CD4-positive, alpha-beta T cell treated with Interleukin-15 for 4 hours (primary cell): ENCODE results near the gene INCENP.

Experiments used
- DNase-seq: peaks from one replicate; pipeline ENCODE4 v3.0.0-alpha.2; 2020; ENCODE audit warnings: low spot score

INCENP gene

DNA sequence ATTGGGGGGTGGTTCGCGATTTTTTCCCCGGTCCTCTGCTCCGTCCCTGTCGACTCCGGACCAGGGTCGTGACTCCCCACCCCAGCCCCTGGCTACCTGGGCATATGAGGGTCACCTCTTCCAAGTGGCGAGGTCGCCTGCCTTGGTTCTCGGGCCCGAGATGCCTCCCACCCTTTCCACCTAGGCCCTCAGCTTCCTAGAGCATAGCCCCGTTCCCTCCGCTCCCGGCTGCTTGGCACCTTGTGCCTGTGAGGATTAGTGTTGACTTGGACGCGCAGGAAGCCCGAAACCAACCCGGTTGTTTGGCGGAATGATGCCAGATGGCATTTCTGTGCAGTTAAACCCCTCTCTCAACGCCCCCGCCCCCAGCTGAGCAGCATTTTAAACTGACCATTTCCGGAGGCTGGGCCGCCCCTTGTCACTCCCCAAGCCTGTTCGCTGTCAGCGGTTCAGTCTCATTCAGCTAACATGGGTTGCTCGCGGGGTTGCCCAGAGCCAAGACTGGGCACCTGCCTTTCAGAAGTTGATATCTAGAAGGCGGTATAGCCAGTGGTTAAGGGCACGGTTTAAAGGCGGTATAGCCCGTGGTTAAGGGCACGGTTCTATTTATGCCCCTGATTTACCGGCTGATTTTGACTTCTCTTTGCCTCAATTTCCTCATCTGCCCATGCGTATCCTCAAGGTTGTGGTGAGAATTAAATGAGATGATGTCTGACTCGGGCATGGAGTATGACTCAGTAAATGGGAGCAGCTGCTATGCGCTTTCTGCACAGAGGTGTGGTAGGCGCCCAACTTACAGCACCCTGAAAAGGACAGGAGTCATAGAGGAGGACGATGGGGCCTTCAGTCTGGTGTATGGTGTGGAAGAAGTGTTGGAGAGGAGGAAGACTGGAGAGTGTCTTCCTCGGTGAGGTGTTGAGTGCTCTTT is 639 bp downstream of the INCENP start:
- DNase-seq, result peak; percentile 19

DNA sequence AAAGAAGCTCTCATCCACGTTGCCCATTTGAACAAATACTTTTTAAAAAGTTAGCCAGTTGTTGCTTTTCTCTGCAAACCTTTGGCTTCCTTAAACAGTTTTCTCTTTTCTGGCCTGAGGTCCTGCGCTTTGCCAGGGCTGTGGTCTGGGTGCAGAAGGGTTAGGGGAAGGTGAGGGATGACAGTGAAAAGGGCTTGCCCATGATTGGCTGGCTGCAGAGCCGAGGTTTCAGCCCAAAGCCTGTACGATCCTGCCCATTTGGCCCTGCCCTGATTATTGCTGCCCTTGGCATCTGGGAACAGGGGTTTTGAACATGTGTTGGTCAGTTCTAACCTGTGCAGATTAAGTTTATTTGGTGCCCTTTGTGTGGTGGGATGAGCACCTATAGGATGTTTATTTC is 1.5 kb downstream of the INCENP start:
- no peak for DNase-seq

DNA sequence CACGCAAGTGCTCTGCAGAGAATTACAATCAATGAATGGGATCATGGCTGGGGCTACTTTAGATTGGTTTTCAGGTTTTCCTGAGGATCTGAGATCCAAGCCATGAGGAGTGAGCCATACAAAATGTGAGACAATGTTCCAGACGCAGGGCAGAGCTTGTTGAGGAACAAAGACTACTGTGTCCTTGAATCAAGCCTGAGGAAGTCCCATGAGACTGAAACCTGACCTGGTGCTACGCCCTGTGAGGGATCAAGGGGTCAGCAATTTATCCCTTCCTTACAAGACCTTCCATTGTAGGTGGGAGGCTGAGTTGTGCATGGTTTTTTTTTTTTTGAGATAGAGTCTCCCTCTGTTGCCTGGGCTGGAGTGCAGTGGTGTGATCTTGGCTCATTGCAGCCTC is 2.1 kb downstream of the INCENP start:
- no peak for DNase-seq

DNA sequence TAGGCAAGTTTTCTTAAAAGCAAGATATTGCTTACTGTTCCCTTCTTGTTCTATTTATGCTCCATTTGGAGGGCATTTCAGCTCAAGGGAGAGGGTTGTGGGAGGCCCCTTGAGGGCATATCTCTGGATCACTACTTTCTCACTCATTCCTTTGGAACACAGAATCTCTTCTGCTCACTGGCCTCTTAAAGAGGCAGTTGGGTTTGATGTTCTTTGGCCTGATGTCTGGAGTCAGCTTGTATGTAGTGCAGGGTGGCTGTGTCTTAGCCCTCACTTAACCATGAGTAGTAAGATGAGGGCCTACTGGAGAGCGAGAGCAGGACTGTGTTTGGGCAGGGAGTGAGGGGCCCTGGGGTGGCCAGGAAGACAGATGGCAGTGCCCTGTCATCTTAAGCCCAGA is 3.6 kb downstream of the INCENP start:
- no peak for DNase-seq

DNA sequence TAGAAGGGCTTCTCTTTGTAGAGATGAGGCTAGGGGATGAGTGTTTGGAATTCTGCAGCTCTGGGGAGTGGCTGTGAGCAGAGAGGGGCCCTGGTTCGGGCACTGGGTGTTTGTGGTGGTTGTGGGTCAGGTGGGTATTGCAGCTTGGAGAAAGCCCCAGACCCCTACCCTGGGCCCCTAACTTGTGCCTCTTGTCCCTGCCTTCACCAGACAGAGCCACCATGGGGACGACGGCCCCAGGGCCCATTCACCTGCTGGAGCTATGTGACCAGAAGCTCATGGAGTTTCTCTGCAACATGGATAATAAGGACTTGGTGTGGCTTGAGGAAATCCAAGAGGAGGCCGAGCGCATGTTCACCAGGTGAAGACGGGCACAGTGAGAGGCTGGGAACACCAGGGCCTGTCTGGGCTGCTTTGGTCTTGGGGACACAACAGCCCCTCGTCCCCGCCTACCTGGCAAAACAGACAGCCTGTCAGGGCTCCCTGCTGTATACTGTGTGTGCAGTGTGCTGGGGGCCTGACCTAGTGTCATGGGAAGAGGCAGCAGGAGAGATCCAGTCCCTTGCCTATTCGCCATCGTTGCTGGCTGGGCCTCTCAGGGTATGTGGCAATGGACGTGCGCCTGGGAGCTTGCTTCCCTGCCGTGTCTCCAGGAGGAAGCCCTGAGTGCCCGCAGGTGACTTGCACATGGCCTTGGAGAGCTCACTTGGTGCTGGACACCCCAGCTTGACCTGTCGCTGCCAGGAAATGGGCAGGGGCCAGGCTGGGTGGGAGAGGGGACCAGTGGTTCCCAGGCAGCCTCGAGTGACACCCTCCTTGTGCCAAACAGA is 4.3 kb downstream of the INCENP start:
- no peak for DNase-seq

DNA sequence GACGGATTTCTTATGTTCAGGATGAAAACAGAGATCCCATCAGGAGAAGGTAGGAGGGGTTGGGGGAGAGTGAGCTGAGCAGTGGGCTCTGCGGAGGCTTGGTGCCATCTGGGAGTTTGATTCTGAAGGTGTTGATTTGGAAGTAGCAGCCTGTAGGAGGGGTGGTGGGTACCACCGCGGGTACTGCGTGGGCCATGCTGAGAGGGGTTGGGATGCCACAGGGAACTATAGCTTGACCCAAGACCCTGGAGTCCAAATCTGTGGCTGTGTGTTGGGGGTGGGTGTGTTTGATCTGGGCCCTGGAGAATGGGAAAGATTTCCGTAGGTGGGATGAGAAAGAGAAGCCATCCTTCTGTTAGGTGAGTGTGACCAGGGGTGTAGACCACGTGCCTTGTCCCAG is 5.0 kb downstream of the INCENP start:
- no peak for DNase-seq

DNA sequence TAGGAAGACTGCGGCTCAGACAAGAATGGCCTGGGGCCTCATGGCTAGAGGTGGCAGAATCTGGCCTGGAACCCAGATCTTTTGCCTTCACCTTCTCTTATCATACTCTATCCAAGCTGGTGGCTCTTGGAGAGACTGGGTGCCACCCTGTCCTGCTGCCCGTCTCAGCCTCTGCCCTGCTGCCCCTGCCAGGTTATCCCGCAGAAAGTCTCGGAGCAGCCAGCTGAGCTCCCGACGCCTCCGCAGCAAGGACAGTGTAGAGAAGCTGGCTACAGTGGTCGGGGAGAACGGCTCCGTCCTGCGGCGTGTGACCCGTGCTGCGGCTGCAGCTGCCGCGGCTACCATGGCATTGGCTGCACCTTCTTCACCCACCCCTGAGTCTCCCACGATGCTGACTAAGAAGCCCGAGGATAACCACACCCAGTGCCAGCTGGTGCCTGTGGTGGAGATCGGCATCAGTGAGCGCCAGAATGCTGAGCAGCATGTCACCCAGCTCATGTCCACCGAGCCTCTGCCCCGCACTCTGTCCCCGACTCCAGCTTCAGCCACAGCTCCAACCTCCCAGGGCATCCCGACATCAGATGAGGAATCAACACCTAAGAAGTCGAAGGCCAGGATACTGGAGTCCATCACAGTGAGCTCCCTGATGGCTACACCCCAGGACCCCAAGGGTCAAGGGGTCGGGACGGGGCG is 5.9 kb downstream of the INCENP start:
- DNase-seq, result no peak

DNA sequence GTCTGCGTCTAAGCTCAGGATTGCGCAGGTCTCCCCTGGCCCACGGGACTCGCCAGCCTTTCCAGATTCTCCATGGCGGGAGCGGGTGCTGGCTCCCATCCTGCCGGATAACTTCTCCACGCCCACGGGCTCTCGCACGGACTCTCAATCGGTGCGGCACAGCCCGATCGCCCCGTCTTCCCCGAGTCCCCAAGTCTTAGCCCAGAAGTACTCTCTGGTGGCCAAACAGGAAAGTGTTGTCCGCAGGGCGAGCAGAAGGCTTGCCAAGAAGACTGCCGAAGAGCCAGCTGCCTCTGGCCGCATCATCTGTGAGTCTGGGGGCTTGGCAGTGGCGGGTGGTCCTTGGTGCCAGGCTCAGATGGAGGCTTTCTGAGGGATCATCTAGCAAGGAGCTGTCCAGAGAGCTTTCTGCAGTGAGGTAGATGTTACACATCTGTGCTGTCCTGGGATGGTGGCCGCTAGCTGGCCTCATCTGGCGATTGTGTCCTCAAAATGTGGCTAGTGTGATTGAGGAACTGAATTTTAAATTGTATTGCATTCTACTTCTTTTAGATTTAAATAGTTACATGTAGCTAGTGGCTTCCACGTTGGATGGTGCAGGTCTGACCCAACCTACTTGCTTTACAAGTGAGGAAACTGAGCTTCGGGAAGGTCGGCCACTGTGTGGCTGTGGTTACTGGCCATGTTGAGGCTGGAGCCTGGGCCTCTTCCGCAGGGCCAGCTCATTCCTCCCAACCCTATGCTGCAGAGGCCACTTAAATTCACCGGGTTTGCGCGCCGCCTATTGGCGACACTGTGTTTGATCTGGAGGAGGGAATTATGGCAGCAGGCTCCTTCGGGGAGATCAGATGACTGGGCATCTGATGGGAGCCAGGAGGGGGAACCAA is 6.7 kb downstream of the INCENP start:
- DNase-seq, result no peak

DNA sequence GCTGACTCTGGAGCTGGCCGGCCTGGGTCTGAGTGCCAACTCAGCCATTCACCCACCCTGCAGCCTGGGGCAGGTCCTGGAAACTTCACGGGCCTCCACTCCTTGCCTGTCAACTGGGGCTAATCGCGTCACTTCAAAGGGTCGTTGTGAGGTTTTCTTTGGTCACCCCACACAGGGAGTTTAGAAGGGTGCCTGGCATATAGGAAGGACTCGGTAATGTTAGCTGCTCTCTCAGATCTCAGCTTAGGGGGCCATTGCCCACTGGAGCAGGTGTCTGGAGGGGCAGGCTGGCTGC is 7.3 kb downstream of the INCENP start:
- no peak for DNase-seq

DNA sequence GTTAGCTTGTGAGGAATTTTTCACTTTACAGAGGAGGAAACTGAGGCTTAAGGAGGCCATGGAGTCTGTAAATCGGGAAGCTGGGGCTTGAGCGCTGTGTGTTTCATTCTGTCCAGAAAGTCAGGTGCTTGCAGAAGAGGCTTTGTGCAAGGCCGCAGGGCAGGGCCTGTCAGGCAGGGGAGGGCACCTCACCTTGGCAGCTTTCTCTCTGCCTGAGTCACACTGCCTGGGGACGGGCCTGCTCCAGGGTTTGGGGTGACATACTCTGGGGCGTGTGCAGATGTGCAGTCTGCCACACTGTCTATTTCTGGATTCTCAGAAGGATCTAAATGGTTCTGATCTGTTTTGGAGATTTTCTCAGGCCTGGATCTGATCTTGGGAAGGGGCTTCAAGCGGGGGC is 8.4 kb downstream of the INCENP start:
- no peak for DNase-seq

DNA sequence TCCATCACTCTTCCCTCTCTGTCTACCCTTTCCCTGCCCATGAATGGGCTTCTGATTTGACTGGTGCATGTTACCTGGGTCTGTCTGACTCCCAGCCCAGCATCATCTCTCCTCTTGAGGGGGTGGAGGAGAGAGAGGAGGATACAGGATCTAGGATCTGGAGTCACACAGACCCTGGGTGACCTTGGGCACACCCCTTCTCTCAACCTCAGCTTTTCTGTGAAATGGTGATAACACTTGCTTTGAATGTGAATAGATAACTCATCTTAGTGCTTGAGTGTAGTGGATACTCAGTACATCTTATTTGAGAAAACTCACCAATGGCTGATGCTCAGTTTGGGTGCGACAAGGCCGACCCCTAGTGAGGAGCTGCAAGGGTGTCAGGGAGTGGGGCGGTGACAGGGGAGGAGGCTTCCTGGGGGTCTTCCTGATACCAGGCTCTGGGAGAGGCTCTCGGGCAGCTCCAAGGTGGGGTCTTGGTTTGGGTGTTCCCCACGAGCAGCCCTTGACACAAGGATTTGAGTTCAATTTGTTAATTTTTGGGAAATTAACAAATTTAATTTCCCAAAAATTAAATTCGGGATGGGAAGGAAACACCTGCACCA is 9.0 kb downstream of the INCENP start:
- no peak for DNase-seq

DNA sequence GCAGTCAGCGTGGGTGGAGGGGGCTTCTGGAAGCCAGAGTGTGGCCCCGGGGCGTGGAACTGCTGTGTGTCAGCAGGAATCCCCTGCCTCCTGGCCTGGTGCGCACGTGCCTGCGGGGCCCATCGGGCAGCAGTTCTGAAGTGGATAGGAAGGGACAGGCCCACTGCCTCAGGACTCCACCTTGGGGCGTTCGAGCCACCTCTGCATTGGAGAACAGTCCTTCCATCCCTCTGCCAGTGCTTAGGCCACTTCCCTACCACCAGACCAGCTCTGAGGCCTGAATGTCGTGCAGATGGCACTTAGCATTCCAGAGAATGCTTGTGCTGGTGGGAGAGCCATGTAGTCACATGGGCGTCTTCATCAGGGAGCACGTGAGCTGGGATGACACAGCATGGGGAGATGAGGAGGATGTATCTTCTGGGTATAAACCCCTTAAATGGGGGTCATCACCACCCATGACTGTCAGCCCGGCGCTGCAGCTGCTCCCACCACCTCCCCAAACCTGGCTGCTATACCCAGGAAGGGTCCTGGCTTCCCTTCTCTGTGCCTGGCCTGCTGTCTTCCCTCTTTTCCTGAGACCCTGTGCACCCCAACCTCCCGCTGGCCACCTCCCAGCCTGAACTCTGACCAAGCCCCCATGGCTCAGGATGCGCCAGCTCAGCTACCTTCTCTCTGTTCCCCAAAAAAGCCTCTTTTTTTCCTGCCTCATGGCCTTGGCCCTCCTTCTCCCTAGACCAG is 9.7 kb downstream of the INCENP start:
- no peak for DNase-seq

DNA sequence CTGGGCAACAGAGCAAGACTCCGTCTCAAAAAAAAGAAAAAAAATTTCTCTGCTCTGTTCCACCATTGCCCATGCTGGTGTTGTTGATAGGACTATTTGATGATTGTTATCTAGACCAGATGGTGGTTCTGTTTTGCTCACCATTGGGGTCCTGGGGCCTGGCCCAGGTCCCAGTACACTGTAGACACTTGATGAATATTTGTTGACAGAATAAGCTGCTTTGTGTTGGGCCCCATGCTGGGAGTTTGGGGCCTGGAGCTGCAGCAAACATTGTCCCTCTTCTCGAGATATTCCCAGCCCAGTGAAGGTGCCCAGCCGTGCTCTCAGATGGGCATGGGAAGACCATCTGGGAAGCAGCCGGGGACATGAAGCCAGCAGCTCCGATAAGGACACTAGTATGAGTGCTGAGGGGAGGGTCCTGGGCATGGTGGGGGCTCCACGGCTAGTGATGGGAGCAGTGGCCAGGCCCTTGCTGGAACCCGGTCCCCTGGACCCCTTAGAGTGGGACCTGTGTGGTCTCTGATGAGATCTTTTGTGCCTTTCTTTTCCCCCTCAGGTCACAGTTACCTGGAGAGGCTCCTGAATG is 13.6 kb downstream of the INCENP start:
- no peak for DNase-seq

DNA sequence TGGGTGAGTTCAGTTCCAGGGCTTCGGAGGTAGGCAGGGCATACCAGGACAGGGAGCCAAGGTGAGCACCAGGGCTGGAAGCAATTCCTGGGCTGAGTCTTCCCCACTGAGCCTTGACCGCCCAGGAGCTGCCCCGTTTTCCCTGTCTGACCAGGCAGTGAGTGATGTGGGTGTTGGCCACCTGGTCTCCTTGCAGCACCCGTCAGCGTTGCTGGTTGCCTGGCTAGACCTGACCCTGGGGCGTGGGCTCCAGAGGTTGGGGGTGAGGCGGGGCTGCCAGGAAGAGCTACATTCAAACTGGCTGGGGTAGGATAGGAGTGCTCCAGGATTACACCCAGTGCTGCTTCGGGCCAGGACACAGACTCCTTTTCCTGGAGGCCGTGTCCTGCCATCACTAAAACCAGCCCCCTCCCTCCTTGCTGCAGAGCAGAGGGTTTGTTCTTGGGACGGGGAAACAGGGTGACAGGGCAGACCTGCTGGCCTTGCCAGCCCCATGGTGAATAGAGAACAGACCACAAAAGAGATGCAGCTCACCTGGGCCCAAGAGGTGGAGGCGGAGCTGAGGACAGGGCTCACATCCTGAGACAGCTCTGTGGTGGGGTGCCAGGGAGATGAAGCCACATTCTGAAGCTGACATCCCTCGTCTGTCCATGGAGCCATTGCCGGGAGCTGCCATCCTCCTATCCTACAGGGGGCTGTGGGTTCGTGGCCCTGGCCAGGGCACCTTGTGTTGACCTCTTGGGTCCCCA is 14.2 kb downstream of the INCENP start:
- DNase-seq, result no peak

DNA sequence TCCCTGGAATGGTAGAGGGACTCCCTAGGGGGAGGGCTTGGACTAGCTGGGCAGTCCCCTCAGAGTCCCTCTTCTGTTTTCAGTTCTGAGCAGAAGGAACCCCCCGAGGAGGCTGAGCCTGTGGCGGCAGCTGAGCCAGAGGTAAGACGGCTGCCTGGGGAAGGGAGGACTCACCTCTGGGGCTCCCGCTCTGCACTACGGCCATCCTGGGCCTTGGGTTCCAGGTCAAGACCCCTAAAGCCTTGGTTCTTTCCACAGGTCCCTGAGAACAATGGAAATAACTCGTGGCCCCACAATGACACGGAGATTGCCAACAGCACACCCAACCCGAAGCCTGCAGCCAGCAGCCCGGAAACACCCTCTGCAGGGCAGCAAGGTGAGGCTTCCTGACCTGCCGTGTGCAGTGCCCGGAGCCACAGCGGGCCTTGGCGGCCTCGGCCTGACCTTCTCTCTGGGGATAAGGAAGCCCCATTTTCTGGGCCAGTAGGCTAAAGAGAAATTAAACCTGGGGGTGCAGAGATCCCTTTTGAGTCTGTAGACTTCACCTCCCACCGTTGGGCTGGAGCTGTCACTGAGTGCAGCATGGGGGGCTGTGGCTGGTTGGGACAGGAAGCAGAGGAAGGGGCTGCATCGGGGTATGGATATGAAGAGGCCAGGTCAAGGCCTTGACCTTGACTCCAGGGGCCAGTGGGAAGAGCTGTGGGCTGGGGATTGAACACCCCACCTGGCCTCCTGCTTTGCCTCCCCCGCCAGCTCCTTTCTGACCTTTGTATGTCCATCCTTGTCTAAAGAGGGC is 15.0 kb downstream of the INCENP start:
- DNase-seq, result no peak

DNA sequence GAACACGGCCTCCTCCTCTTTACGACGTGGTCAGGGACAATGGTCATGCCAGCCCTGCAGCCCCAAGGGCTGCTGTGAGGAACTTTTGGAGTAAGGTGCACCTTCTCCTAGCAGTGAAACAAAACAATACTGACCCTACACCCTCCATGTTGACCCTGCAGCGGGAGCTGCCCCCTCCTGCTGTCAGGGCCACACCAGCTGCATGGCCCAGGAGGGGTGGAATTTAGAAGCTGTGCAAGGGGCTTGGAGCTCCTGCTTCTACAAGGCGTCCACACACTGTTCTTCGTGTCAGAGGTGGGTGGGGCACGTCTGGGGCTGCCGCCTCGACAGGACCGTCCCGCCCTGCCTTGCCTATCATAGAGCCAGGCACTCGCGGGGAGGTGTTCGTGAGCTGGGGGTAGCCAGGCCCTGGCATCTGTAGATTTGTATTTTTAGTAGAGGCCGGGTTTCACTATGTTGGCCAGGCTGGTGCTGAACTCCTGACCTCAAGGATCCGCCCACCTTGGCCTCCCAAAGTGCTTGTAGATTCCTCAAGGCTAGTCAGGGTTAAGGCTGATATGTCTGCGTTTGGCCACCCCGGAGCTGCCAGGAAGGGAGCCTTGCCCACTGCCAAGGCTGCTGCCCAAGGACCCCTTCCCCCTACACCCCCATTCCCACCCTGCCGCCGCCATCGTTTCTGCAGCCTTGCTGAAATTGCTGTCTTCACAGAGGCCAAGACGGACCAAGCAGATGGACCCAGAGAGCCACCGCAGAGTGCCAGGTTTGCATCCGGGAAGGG is 15.9 kb downstream of the INCENP start:
- DNase-seq, result no peak

DNA sequence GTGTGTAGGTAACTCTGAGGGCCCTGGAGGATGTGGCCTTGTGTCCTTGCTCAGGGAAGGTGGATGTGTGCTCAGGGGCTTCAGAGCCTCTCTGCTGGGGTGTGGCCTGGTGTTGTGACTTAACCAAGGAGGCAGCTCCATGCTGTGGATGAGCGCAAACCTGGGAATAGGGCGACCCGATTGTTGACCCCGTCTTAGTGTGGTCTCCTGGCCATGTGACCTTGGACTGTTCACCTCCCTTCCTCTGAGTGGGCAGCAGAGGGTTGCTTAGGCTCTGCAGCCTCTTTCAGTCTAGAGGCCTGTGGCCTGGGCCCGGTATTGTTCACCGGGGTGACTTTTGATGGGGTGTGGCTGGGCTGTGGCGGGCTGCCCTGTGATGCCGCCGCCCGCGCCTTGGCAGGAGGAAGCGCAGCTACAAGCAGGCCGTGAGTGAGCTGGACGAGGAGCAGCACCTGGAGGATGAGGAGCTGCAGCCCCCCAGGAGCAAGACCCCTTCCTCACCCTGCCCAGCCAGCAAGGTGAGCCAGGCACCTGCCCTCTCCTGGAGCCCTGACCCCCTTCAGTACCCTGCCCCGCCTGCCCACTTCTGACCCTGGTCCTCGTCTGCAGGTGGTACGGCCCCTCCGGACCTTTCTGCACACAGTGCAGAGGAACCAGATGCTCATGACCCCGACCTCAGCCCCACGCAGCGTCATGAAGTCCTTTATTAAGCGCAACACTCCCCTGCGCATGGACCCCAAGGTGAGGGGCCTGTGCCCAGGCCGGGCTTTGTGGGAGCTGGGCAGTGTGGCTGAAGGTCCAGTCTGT is 16.7 kb downstream of the INCENP start:
- DNase-seq, result no peak
